Stromal cell of bone marrow (primary cell): ENCODE results near the gene KIR3DL2.
"Not testable (repeated sequence)": the region's sequence is repeated elsewhere in the genome, so short reads cannot be mapped to it uniquely, and the experiment has no call there.

ENCODE experiments used
- DNase-seq: peaks from one replicate; pipeline ENCODE4 v3.0.0-alpha.2; 2012; ENCODE audit warnings: low read depth

Gene KIR3DL2

DNA sequence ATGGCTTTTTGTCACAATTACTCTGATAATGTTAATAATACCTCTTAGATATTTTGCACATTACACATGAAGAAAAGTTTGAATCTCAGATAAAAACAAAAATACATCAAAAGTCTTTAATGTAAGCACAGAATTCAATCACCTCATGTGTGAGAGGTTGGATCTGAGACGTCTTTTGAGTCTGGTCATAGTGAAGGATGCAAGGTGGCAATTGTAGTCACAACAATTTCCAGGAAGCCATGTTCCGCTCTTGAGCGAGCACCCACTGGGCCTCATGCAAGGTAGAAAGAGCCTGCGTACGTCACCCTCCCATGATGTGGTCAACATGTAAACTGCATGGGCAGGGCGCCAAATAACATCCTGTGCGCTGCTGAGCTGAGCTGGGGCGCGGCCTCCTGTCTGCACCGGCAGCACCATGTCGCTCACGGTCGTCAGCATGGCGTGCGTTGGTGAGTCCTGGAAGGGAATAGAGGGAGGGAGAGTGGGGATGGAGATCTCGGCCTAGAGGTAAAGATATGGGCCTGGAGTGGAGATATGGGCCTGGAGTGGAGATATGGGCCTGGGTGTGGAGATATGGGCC, at the start of gene KIR3DL2:
TSS of gene KIR3DL2 (plus strand) at position 383 of the 580 bp plus-strand sequence. CDS start at position 416, 33 bp downstream.
- not testable (repeated sequence) for DNase-seq

- no peak for DNase-seq
These were observed 46.8 kb upstream of the KIR3DL2 start, which contains the start of gene KIR2DL4 for GRCh38 chr19:54803410-54803809. Gene KIR2DL4, plus strand, starts transcription at chr19:54803610. Its CDS starts 42 bp downstream, at chr19:54803652.

DNA sequence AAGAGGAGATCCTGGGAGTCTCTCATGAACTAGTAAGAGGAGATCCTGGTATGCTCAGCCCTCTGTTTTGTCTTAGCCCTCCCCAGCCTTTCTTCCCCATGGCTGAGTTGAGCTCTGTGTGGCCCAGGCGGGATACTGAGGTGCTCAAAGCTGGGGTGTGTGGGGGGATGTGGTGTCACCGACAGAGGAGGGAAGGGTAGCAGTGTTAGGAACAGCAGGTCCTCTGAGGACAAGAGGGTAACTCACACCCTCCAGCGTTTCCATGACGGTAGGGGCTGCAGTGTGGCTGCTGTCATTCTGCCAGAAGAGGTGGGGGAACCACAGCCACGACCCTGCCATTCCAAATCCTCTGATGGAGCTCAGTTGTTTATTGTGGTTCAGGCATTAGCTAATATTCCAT, 46.1 kb upstream of the KIR3DL2 start:
- DNase-seq, result no peak

GRCh38 chr19:54804571-54804970, 45.7 kb upstream of the KIR3DL2 start:
- no peak for DNase-seq

- DNase-seq, result no peak
These were observed 44.4 kb upstream of the KIR3DL2 start for GRCh38 chr19:54805665-54806515.

GRCh38 chr19:54806516-54806838, 43.8 kb upstream of the KIR3DL2 start:
- no peak for DNase-seq

DNA sequence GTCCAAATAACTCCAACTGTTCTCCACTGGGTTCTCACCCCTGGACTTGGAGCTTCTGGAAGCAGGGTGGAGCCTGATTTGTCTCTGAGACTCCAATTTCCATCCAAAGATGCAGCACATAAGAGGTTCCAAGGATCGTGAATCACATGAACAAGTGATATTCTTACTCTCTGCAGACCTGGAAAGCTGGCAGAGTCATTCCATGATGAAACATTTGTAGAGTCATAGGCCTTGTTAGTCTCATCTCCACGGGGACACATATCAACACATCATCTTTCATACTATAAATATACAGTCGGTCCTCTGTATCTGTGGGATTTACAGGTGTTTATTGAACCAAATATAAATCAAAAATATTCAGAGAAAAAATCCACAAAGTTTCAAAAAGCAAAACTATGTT, 35.7 kb upstream of the KIR3DL2 start:
- DNase-seq, result not testable (repeated sequence)

GRCh38 chr19:54816251-54816650, 34.0 kb upstream of the KIR3DL2 start, which contains the start of gene KIR3DL1:
Gene KIR3DL1, plus strand, starts transcription at chr19:54816468.
- not testable (repeated sequence) for DNase-seq

GRCh38 chr19:54817670-54818536, 32.3 kb upstream of the KIR3DL2 start:
- no peak for DNase-seq

- DNase-seq, result not testable (repeated sequence)
These were observed 25.8 kb upstream of the KIR3DL2 start for GRCh38 chr19:54824416-54824815.

DNA sequence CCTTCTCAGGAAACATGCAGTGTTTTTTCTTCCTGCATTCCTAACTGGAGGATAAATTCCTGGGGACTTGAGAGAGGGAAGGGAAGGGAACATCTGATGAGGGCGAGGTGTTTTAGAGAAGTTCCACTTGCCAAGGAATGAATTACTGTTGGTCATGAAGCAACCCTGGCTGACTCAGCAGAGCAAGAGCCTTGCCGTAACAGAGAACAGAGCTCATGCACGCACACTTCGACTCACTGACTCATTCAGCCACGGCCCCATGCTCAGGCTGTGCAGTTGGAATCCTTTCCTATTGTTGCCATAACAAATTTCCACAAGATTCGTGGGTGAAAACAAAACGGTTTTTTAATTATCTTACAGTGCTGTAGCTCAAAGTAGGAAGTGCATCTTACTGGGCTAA, 24.9 kb upstream of the KIR3DL2 start:
- DNase-seq, result not testable (repeated sequence)

DNA sequence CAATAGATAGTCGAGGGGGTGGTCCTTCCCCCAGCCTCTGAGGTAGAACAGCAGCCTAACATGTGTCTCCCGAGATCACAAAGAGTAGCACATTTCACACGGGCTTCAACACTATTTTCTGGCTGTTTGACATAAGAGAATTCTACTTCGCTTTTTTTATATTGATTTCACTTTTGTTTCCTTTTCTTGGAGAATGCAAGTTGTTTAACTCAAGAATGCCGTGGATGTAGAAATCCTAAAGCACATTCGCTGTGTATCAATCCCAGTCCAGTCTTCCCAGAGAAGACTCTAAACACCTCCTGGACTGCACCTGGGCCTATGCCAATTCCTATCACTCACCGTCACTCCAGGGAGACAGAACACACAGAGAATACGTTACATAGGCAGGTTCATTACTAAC, 22.2 kb upstream of the KIR3DL2 start:
- DNase-seq, result not testable (repeated sequence)

- not testable (repeated sequence) for DNase-seq
These were observed 17.7 kb upstream of the KIR3DL2 start, which contains the start of gene KIR2DS4 for GRCh38 chr19:54832496-54832895. Gene KIR2DS4, plus strand, starts transcription at chr19:54832676.

DNA sequence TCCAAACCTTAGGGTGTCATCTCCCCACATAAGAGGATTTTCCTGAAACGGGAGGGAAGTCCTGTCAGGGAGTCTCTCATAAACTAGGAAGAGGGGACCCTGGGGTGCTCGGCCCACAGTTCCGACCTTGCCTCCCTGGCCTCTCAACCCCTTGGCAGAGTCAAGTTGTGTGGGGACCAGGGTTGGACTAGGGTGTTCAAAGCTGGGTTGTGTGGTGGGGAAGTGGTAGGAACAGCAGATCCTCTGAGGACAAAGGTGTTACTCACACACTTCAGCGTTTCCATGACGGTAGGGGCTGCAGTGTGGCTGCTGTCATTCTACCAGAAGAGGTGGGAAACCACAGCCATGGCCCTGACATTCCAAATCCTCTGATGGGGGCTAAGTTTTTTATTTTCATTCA, 15.1 kb upstream of the KIR3DL2 start:
- not testable (repeated sequence) for DNase-seq

DNA sequence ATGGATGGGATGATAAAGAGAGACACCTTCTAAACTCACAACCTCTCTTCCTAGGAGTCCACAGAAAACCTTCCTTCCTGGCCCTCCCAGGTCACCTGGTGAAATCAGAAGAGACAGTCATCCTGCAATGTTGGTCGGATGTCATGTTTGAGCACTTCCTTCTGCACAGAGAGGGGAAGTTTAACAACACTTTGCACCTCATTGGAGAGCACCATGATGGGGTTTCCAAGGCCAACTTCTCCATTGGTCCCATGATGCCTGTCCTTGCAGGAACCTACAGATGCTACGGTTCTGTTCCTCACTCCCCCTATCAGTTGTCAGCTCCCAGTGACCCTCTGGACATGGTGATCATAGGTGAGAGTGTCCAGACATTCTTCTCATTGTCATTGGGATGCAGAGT, 12.7 kb upstream of the KIR3DL2 start:
- DNase-seq, result not testable (repeated sequence)

DNA sequence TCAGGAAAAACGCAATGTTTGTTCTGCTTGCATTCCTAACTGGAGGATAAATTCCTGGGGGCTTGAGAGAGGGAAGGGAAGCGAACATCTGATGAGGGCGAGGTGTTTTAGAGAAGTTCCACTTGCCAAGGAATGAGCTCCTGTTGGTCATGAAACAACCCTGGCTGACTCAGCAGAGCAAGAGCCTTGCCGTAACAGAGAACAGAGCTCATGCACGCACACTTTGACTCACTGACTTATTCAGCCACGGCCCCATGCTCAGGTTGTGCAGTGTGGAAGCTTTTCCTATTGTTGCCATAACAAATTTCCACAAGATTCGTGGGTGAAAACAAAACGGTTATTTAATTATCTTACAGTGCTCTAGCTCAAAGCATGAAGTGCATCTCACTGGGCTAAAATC, 7.1 kb upstream of the KIR3DL2 start:
- DNase-seq, result not testable (repeated sequence)

DNA sequence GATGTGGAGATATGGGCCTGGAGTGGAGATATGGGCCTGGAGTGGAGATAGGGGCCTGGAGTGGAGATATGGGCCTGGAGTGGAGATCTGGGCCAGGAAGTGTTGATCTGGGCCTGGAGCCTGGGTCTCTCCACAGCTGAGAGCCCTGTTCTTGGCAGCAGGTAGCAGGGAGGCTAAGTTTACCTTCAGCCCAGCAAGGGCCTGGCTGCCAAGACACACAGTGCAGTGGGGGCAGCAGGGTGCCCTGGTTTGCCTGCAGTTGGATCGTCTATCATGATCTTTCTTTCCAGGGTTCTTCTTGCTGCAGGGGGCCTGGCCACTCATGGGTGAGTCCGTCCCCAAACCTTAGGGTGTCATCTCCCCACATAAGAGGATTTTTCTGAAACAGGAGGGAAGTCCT, 687 bp downstream of the KIR3DL2 start:
- DNase-seq, result no peak

DNA sequence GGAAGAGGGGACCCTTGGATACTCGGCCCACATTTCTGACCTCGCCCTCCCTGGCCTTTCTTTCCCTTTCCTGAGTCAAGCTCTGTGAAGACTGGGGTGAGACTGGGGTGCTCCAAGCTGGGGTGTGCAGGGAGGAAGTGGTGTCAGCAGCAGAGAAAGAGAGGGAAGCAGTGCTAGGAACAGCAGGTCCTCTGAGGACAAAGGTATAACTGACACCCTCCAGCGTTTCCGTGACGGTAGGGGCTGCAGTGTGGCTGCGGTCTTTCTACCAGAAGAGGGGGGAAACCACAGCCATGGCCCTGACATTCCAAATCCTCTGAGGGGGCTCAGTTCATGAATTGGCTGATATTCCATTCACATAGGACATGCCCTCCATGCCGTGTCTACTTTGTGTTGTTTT, 1.1 kb downstream of the KIR3DL2 start:
- DNase-seq, result no peak

DNA sequence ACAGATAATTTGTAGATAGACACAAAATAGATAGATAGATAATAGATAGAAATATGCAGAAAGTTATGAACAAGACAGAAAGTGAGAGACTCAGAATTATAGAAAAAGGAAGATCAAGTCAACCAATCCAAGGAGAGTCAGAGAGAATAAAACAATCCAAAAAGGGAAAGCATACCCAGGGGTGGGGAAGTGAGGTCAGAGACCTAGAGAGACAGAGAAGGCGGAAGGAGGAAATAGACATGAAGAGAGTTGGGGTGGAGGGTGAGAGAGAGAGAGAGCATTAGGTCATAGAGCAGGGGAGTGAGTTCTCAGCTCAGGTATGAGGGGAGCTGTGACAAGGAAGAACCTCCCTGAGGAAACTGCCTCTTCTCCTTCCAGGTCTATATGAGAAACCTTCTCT, 5.0 kb downstream of the KIR3DL2 start:
- DNase-seq, result not testable (repeated sequence)

- not testable (repeated sequence) for DNase-seq
These were observed 8.2 kb downstream of the KIR3DL2 start for GRCh38 chr19:54858476-54858875.

DNA sequence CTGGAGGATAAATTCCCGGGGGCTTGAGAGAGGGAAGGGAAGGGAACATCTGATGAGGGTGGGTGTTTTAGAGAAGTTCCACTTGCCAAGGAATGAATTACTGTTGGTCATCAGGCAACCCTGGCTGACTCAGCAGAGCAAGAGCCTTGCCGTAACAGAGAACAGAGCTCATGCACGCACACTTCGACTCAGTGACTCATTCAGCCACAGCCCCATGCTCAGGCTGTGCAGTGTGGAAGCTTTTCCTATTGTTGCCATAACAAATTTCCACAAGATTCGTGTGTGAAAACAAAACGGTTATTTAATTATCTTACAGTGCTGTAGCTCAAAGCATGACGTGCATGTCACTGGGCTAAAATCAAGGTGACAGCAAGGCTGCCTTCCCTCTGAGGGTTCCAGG, 9.2 kb downstream of the KIR3DL2 start:
- not testable (repeated sequence) for DNase-seq

- not testable (repeated sequence) for DNase-seq
These were observed 13.2 kb downstream of the KIR3DL2 start for GRCh38 chr19:54863459-54863858.
